ENCODE results near the gene INTS6L.

Gene INTS6L

DNA sequence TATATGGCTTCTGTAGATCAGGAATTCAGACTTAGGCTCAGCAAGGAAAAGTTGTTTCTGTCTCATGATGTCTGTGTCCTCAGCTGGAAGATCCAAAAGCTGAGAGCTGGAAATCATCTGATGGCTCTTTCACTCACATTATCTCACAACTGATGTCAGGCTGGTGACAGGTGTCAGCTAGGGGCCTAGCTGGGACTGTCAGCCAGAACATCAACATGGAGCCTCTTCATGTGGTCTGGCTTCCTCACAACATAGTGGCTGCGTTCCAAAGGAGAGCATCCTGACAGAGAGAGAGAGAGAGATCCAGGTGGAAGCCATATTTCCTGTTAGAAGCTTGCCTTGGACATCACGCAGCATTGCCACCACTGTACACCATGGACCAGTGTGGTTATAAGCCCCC lies 10.6 kb upstream of the INTS6L start:
- Histone ChIP-seq H4K20me1 (ENCODE audit: low read depth, low read length) (no peaks in the 10 kb centered on the region), H3K9ac (ENCODE audit: low read length) (no peak overlapping the region), H3F3A (ENCODE audit: insufficient read depth) (no peaks in the 10 kb centered on the region), H3K79me2 (ENCODE audit: insufficient read depth, low read length) (no peaks in the 10 kb centered on the region), H3K27ac (ENCODE audit: low read depth, low read length) (no peak overlapping the region), H3K27me3 (ENCODE audit: low read length) (no peaks in the 10 kb centered on the region), H2AFZ (ENCODE audit: low read depth, low read length, severe bottlenecking) (no peak overlapping the region), H3K9me2 (replicated peaks; ENCODE audit: insufficient read depth, low read length) (no peaks in the 10 kb centered on the region), H3K36me3 (ENCODE audit: low read length) (no peaks in the 10 kb centered on the region), H3K4me3 (ENCODE audit: insufficient read depth, low read length, poor library complexity, severe bottlenecking) (no peak overlapping the region), H3K4me2 (ENCODE audit: low read depth, low read length, poor library complexity, severe bottlenecking) (no peak overlapping the region), H3K9me3 (ENCODE audit: insufficient read depth, low read length) (no peaks in the 10 kb centered on the region)
- TF ChIP-seq CTCF (IDR thresholded peaks at IDR 0.05; ENCODE audit: insufficient read depth, low read length, poor library complexity, severe bottlenecking) (no peak), EZH2phosphoT487 (conservative IDR thresholded peaks at IDR 0.05; ENCODE audit: low read length) (no peak)

GRCh38 chrX:135512508-135513129 lies 7.8 kb upstream of the INTS6L start:
- Histone ChIP-seq H3K9me3 (ENCODE audit: insufficient read depth, low read length) (no peaks in the 10 kb centered on the region), H3K27ac (ENCODE audit: low read depth, low read length) (no peak overlapping the region), H3K79me2 (ENCODE audit: insufficient read depth, low read length) (no peaks in the 10 kb centered on the region), H3K9ac (ENCODE audit: low read length) (no peak overlapping the region), H3K36me3 (ENCODE audit: low read length) (no peaks in the 10 kb centered on the region), H3K4me3 (ENCODE audit: insufficient read depth, low read length, poor library complexity, severe bottlenecking) (no peak overlapping the region), H2AFZ (ENCODE audit: low read depth, low read length, severe bottlenecking) (no peak overlapping the region), H3K4me2 (ENCODE audit: low read depth, low read length, poor library complexity, severe bottlenecking) (no peak overlapping the region), H4K20me1 (ENCODE audit: low read depth, low read length) (no peaks in the 10 kb centered on the region), H3K9me2 (replicated peaks; ENCODE audit: insufficient read depth, low read length) (no peaks in the 10 kb centered on the region), H3F3A (ENCODE audit: insufficient read depth) (no peaks in the 10 kb centered on the region), H3K27me3 (ENCODE audit: low read length) (no peaks in the 10 kb centered on the region)
- TF ChIP-seq EZH2phosphoT487 (conservative IDR thresholded peaks at IDR 0.05; ENCODE audit: low read length) (no peak), CTCF (IDR thresholded peaks at IDR 0.05; ENCODE audit: insufficient read depth, low read length, poor library complexity, severe bottlenecking) (no peak)

DNA sequence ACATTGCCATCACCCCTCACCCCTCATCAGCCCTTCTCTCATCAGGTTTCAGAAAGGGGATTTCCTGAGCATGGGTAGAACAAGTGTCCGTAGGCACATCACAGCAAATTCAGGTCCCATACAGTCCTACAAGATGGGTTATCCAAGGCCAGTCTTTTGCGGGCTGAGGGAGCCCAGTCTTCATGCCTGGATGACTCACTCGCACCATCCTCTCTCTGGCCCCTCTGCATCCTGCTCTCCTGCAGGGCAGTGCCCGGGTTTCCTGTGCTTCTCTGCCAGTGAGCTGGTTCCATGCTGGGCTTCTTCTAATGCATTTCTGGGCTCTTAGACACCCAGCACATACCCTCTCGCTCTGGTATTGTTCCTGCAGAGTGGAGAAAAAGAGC lies 7.3 kb upstream of the INTS6L start:
- H3K9ac ChIP-seq (ENCODE audit: low read length): no peak overlapping the region
- no peaks in the 10 kb centered on the region for H3K9me2 ChIP-seq (replicated peaks; ENCODE audit: insufficient read depth, low read length)
- H4K20me1 ChIP-seq (ENCODE audit: low read depth, low read length): no peaks in the 10 kb centered on the region
- no peaks in the 10 kb centered on the region for H3K36me3 ChIP-seq (ENCODE audit: low read length)
- no peak overlapping the region for H3K4me3 ChIP-seq (ENCODE audit: insufficient read depth, low read length, poor library complexity, severe bottlenecking)
- no peak overlapping the region for H3K4me2 ChIP-seq (ENCODE audit: low read depth, low read length, poor library complexity, severe bottlenecking)
- H2AFZ ChIP-seq (ENCODE audit: low read depth, low read length, severe bottlenecking): no peak overlapping the region
- H3K27me3 ChIP-seq (ENCODE audit: low read length): no peaks in the 10 kb centered on the region
- H3K79me2 ChIP-seq (ENCODE audit: insufficient read depth, low read length): no peaks in the 10 kb centered on the region
- no peak overlapping the region for H3K27ac ChIP-seq (ENCODE audit: low read depth, low read length)
- H3K9me3 ChIP-seq (ENCODE audit: insufficient read depth, low read length): no peaks in the 10 kb centered on the region
- TF ChIP-seq CTCF (IDR thresholded peaks at IDR 0.05; ENCODE audit: insufficient read depth, low read length, poor library complexity, severe bottlenecking) (no peak), EZH2phosphoT487 (conservative IDR thresholded peaks at IDR 0.05; ENCODE audit: low read length) (no peak)
- no peaks in the 10 kb centered on the region for H3F3A ChIP-seq (ENCODE audit: insufficient read depth)
